ENCODE measurements around the gene SKP1.
"Not testable (repeated sequence)": the region's sequence is repeated elsewhere in the genome, so short reads cannot be mapped to it uniquely, and the experiment has no call there.

The SKP1 gene

DNA sequence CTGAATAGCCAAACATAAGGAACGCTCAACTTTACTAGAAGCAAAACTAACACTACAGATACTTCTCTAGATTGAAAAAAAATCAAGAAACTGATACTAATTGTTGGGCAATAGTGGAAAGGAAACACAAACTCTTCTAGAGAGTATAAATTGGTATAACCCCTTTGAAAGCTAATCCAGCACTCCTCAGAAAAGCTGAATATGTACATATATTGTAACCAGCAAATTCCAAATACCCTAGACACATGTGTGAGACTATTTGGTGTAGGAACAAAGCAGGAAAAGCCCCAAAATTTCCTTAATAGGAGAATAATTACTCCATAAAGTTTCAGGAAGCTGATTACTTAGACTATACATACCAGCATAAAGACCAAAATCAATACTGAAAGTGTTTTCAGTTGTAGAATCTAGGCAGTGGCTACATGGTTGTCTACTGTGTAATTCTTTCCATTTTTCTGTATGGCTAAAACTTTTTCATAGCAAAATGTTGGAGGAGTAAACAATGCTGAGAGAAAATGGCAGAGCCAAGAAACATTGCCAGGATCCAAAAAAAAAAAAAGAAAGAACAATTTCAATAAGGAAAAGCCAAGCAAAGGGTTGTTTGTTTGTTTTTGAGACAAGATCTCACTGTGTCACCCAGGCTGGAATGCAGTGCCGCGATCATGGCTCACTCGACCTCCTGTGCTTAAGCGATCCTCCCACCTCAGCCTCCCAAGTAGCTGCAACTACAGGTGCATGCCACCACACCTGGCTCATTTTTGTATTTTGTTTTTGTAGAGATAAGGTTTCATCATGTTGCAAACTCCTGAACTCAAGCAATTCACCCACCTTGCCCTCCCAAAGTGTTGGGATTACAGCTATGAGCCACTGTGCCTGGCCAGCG, 15.0 kb downstream of the SKP1 start:
- H3K18ac ChIP-seq (ENCODE audit: low read depth in 1 of 2, low read length in 2 of 2), result no peak overlapping the region
- no peak for DNase-seq
- no peak overlapping the region for H2BK12ac ChIP-seq (ENCODE audit: low read length in 2 of 2)
- peaks cover 18% of the 10 kb centered on the region for H3K79me1 ChIP-seq (replicated peaks; ENCODE audit: low read length, poor library complexity, severe bottlenecking)
- WGBS, result 98% methylated on average over 5 of the region's 6 CpGs
- no peak overlapping the region for H2BK5ac ChIP-seq (ENCODE audit: low read depth, low read length, poor library complexity, severe bottlenecking)
- H2AFZ ChIP-seq (ENCODE audit: low read depth, low read length), result no peak overlapping the region
- H3K9ac ChIP-seq (ENCODE audit: low read length), result no peak overlapping the region
- H2BK120ac ChIP-seq (ENCODE audit: low read depth, low read length), result no peak overlapping the region
- H3K36me3 ChIP-seq (ENCODE audit: control insufficient read depth in 1 of 2, insufficient read depth in 2 of 2, low read depth in 1 of 2, low read length in 2 of 2), result peaks cover 34 to 93% of the 10 kb centered on the region in 2 experiments
- no peak overlapping the region for H3K4me2 ChIP-seq (ENCODE audit: low read length, poor library complexity, severe bottlenecking)
- H3K4ac ChIP-seq (ENCODE audit: low read depth in 1 of 2, low read length in 2 of 2), result no peak overlapping the region
- H3K23ac ChIP-seq (ENCODE audit: low read length in 2 of 2), result no peak overlapping the region
- H3K4me1 ChIP-seq (ENCODE audit: control insufficient read depth, insufficient read depth, low read depth, low read length), result no peaks in the 10 kb centered on the region
- H4K91ac ChIP-seq (ENCODE audit: low read length), result no peak overlapping the region
- H3K27ac ChIP-seq (ENCODE audit: low read length, poor library complexity, severe bottlenecking), result no peak overlapping the region
- H2BK15ac ChIP-seq (ENCODE audit: low read depth, poor library complexity, severe bottlenecking), result no peak overlapping the region
- no peaks in the 10 kb centered on the region for H3K27me3 ChIP-seq (ENCODE audit: control insufficient read depth in 1 of 2, insufficient read depth in 1 of 2, low read length in 2 of 2)
- no peak overlapping the region for H3K14ac ChIP-seq (ENCODE audit: low read length in 2 of 2)
- H3K9me3 ChIP-seq (ENCODE audit: control insufficient read depth, low read length), result peaks cover 12% of the 10 kb centered on the region
- no peak overlapping the region for H4K8ac ChIP-seq (ENCODE audit: low read length)
- no peak overlapping the region for H2AK5ac ChIP-seq (ENCODE audit: low read length, severe bottlenecking)
- no peak overlapping the region for H3K4me3 ChIP-seq (ENCODE audit: insufficient read depth in 1 of 2, low read depth in 1 of 2, low read length in 2 of 2)

DNA sequence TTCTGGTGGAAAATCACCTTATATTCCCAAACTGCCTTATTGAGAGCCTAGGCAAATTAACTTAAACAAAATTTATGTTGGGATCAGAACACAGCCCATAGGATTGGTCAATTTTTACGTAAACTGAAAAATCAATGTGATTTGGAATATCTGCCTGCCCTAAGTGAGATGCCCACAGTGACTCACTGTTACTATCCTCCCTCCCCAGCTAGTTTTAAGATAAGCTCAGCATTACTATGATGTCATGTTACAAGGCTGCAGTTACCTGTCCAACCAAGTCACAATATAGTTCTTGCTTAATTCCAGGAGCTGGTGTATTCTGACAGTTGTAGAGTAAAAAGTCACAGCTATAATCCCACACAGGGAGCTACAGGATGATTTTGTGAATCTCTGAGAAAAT, 23.1 kb downstream of the SKP1 start:
- Histone ChIP-seq H3K4ac (ENCODE audit: low read depth in 1 of 2, low read length in 2 of 2) (no peak overlapping the region), H3K9me3 (ENCODE audit: control insufficient read depth, low read length) (no peaks in the 10 kb centered on the region), H2BK120ac (ENCODE audit: low read depth, low read length) (no peak overlapping the region), H3K36me3 (ENCODE audit: control insufficient read depth in 1 of 2, insufficient read depth in 2 of 2, low read depth in 1 of 2, low read length in 2 of 2) (peaks cover 19 to 95% of the 10 kb centered on the region in 2 experiments), H3K4me1 (ENCODE audit: control insufficient read depth, insufficient read depth, low read depth, low read length) (no peaks in the 10 kb centered on the region), H4K91ac (ENCODE audit: low read length) (no peak overlapping the region), H3K23ac (ENCODE audit: low read length in 2 of 2) (no peak overlapping the region), H2BK12ac (ENCODE audit: low read length in 2 of 2) (no peak overlapping the region), H2BK5ac (ENCODE audit: low read depth, low read length, poor library complexity, severe bottlenecking) (no peak overlapping the region), H3K79me1 (replicated peaks; ENCODE audit: low read length, poor library complexity, severe bottlenecking) (peaks cover 15% of the 10 kb centered on the region), H3K4me3 (ENCODE audit: insufficient read depth in 1 of 2, low read depth in 1 of 2, low read length in 2 of 2) (no peak overlapping the region), H3K14ac (ENCODE audit: low read length in 2 of 2) (no peak overlapping the region), H3K9ac (ENCODE audit: low read length) (no peak overlapping the region), H3K18ac (ENCODE audit: low read depth in 1 of 2, low read length in 2 of 2) (no peak overlapping the region), H3K4me2 (ENCODE audit: low read length, poor library complexity, severe bottlenecking) (no peak overlapping the region), H2AK5ac (ENCODE audit: low read length, severe bottlenecking) (no peak overlapping the region), H2AFZ (ENCODE audit: low read depth, low read length) (no peak overlapping the region), H3K27me3 (ENCODE audit: control insufficient read depth in 1 of 2, insufficient read depth in 1 of 2, low read length in 2 of 2) (no peaks in the 10 kb centered on the region), H4K8ac (ENCODE audit: low read length) (no peak overlapping the region), H2BK15ac (ENCODE audit: low read depth, poor library complexity, severe bottlenecking) (no peak overlapping the region), H3K27ac (ENCODE audit: low read length, poor library complexity, severe bottlenecking) (no peak overlapping the region)
- no peak for DNase-seq
- 100% methylated on average over 1 of the region's 1 CpG for WGBS

DNA sequence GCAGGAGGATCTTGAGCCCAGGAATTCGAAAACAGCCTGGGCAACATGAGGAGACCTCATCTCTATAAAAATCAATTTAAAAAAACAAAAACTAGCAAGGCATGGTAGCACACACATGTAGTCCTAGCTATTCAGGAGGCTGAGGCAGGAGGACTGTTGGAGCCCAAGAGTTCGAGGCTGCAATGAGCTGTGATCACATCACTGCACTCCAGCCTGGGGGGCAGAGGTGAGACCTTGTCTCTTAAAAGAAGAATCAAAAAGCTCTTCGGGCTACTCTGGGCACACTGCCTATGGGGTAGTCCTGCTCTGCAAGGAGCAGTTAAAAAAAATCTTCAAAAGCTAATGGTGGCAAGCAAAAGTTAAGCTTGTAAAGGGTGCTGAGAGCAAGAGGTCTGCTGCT, 23.5 kb downstream of the SKP1 start:
- Histone ChIP-seq H3K27ac (ENCODE audit: low read length, poor library complexity, severe bottlenecking) (no peak overlapping the region), H4K8ac (ENCODE audit: low read length) (no peak overlapping the region), H3K4me3 (ENCODE audit: insufficient read depth in 1 of 2, low read depth in 1 of 2, low read length in 2 of 2) (no peak overlapping the region), H3K9me3 (ENCODE audit: control insufficient read depth, low read length) (no peaks in the 10 kb centered on the region), H3K9ac (ENCODE audit: low read length) (no peak overlapping the region), H2BK5ac (ENCODE audit: low read depth, low read length, poor library complexity, severe bottlenecking) (no peak overlapping the region), H3K4ac (ENCODE audit: low read depth in 1 of 2, low read length in 2 of 2) (no peak overlapping the region), H2BK15ac (ENCODE audit: low read depth, poor library complexity, severe bottlenecking) (no peak overlapping the region), H3K14ac (ENCODE audit: low read length in 2 of 2) (no peak overlapping the region), H3K4me1 (ENCODE audit: control insufficient read depth, insufficient read depth, low read depth, low read length) (peaks cover under 1% of the 10 kb centered on the region), H3K4me2 (ENCODE audit: low read length, poor library complexity, severe bottlenecking) (no peak overlapping the region), H3K36me3 (ENCODE audit: control insufficient read depth in 1 of 2, insufficient read depth in 2 of 2, low read depth in 1 of 2, low read length in 2 of 2) (peaks cover 19 to 95% of the 10 kb centered on the region in 2 experiments), H2AFZ (ENCODE audit: low read depth, low read length) (no peak overlapping the region), H2BK120ac (ENCODE audit: low read depth, low read length) (no peak overlapping the region), H3K23ac (ENCODE audit: low read length in 2 of 2) (no peak overlapping the region), H4K91ac (ENCODE audit: low read length) (no peak overlapping the region), H3K27me3 (ENCODE audit: control insufficient read depth in 1 of 2, insufficient read depth in 1 of 2, low read length in 2 of 2) (no peaks in the 10 kb centered on the region), H2AK5ac (ENCODE audit: low read length, severe bottlenecking) (no peak overlapping the region), H3K18ac (ENCODE audit: low read depth in 1 of 2, low read length in 2 of 2) (no peak overlapping the region), H3K79me1 (replicated peaks; ENCODE audit: low read length, poor library complexity, severe bottlenecking) (peaks cover 15% of the 10 kb centered on the region), H2BK12ac (ENCODE audit: low read length in 2 of 2) (no peak overlapping the region)
- 90% methylated on average over 3 of the region's 3 CpGs for WGBS
- DNase-seq, result no peak

DNA sequence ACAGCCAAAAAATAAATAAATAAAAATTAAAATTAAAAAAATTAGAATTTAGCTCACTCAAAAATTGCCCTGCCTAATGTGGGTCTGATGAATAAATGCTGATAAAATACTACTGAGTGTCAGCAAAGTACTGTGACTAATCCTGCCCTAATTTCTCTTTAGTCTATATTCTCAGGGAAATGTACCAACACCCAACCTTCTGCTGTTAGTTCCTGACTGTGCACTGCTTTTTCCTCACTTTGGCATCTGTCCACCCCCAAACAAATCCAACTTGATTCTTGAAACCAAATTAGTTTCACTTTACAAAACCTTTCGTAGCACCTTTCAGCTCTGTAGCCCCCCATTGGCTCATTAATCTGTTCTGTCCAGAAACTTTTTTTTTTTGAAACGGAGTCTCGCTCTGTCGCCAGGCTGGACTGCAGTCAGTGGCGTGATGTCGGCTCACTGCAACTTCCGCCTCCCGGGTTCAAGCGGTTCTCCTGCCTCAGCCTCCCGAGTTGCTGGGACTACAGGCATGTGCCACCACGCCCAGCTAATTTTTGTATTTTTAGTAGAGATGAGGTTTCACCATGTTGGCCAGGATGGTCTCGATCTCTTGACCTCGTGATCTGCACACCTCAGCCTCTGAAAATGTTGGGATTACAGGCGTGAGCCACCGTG, 24.4 kb downstream of the SKP1 start:
- not testable (repeated sequence) for H3K18ac ChIP-seq (ENCODE audit: low read depth in 1 of 2, low read length in 2 of 2); H3K23ac ChIP-seq (ENCODE audit: low read length in 2 of 2); H3K4me1 ChIP-seq (ENCODE audit: control insufficient read depth, insufficient read depth, low read depth, low read length); H3K4me2 ChIP-seq (ENCODE audit: low read length, poor library complexity, severe bottlenecking); H2BK5ac ChIP-seq (ENCODE audit: low read depth, low read length, poor library complexity, severe bottlenecking); H2AK5ac ChIP-seq (ENCODE audit: low read length, severe bottlenecking); H3K27me3 ChIP-seq (ENCODE audit: control insufficient read depth in 1 of 2, insufficient read depth in 1 of 2, low read length in 2 of 2); H2BK120ac ChIP-seq (ENCODE audit: low read depth, low read length); H2BK12ac ChIP-seq (ENCODE audit: low read length in 2 of 2); H3K4me3 ChIP-seq (ENCODE audit: insufficient read depth in 1 of 2, low read depth in 1 of 2, low read length in 2 of 2); H4K91ac ChIP-seq (ENCODE audit: low read length); H4K8ac ChIP-seq (ENCODE audit: low read length); H3K4ac ChIP-seq (ENCODE audit: low read depth in 1 of 2, low read length in 2 of 2); H3K14ac ChIP-seq (ENCODE audit: low read length in 2 of 2); H2AFZ ChIP-seq (ENCODE audit: low read depth, low read length); DNase-seq; H3K27ac ChIP-seq (ENCODE audit: low read length, poor library complexity, severe bottlenecking); H3K9me3 ChIP-seq (ENCODE audit: control insufficient read depth, low read length); H2BK15ac ChIP-seq (ENCODE audit: low read depth, poor library complexity, severe bottlenecking)
- 98% methylated on average over 13 of the region's 15 CpGs for WGBS
- peaks cover 20 to 90% of the 10 kb centered on the region in 2 experiments for H3K36me3 ChIP-seq (ENCODE audit: control insufficient read depth in 1 of 2, insufficient read depth in 2 of 2, low read depth in 1 of 2, low read length in 2 of 2)
- peak overlapping the region; percentile 42 for H3K9ac ChIP-seq (ENCODE audit: low read length)
- H3K79me1 ChIP-seq (replicated peaks; ENCODE audit: low read length, poor library complexity, severe bottlenecking), result peaks cover 17% of the 10 kb centered on the region
